Ectodermal cell (in vitro differentiated cells): Measurements from ENCODE around the gene C11orf71.

Experiments used
- H3K27ac ChIP-seq: 2 replicates; pipeline ENCODE4 v1.7.0; 2013; ENCODE audit warnings: mild to moderate bottlenecking, low read depth, low read length; ENCODE audit not compliant: insufficient read depth, poor library complexity, severe bottlenecking
- H3K27me3 ChIP-seq: 2 replicates; pipeline ENCODE4 v1.7.0; 2013; ENCODE audit warnings: mild to moderate bottlenecking, low read length; ENCODE audit not compliant: insufficient read depth, control insufficient read depth, poor library complexity, severe bottlenecking
- H3K36me3 ChIP-seq: one replicate; pipeline ENCODE4 v1.7.0; 2013; ENCODE audit warnings: low read length; ENCODE audit not compliant: control insufficient read depth, insufficient read depth
- H3K4me1 ChIP-seq: one replicate; pipeline ENCODE4 v1.7.0; 2013; ENCODE audit warnings: low read length; ENCODE audit not compliant: control insufficient read depth, insufficient read depth
- H3K4me3 ChIP-seq: 2 replicates; pipeline ENCODE4 v1.7.0; 2013; ENCODE audit warnings: low read depth, low read length, control low read depth; ENCODE audit not compliant: insufficient read depth
- H3K9me3 ChIP-seq: 2 replicates; pipeline ENCODE4 v1.7.0; 2013; ENCODE audit warnings: mild to moderate bottlenecking, low read length, moderate library complexity; ENCODE audit not compliant: control insufficient read depth
- WGBS, 2 experiments: methylation state at CpG; one replicate each; pipeline ENCODE4 v1.1.7; 2013; ENCODE audit warnings: missing lambda C conversion rate in 2 of 2; 5-methylcytosine and 5-hydroxymethylcytosine counted together

C11orf71 gene

GRCh38 chr11:114382509-114382908 lies 17.8 kb downstream of the C11orf71 start:
- Histone ChIP-seq H3K4me1 (peaks cover 6% of the 10 kb centered on the region), H3K36me3 (no peaks in the 10 kb centered on the region), H3K27ac (no peak overlapping the region), H3K4me3 (no peak overlapping the region), H3K27me3 (no peaks in the 10 kb centered on the region), H3K9me3 (no peaks in the 10 kb centered on the region)
- 82 to 98% methylated on average over 1 to 3 of the region's 3 CpGs for WGBS, 2 experiments

- Histone ChIP-seq H3K4me3 (no peak overlapping the region), H3K4me1 (peaks cover 6% of the 10 kb centered on the region), H3K9me3 (no peaks in the 10 kb centered on the region), H3K27me3 (no peaks in the 10 kb centered on the region), H3K36me3 (no peaks in the 10 kb centered on the region), H3K27ac (no peak overlapping the region)
- 92 to 95% methylated on average over 5 of the region's 5 CpGs for WGBS, 2 experiments
These were observed 20.8 kb downstream of the C11orf71 start for GRCh38 chr11:114379394-114380069.

GRCh38 chr11:114377612-114378267 lies 22.6 kb downstream of the C11orf71 start:
- no peak overlapping the region for H3K27ac ChIP-seq
- H3K4me3 ChIP-seq = no peak overlapping the region
- H3K4me1 ChIP-seq = peaks cover 6% of the 10 kb centered on the region
- 85 to 87% methylated on average over 6 to 7 of the region's 7 CpGs for WGBS, 2 experiments
- no peaks in the 10 kb centered on the region for H3K27me3 ChIP-seq
- no peaks in the 10 kb centered on the region for H3K36me3 ChIP-seq
- no peaks in the 10 kb centered on the region for H3K9me3 ChIP-seq

GRCh38 chr11:114375052-114375451 lies 25.3 kb downstream of the C11orf71 start:
- Histone ChIP-seq H3K4me3 (no peak overlapping the region), H3K27ac (no peak overlapping the region), H3K9me3 (no peaks in the 10 kb centered on the region), H3K36me3 (no peaks in the 10 kb centered on the region), H3K4me1 (peaks cover 6% of the 10 kb centered on the region), H3K27me3 (no peaks in the 10 kb centered on the region)
- WGBS, 2 experiments = 95 to 99% methylated on average over 3 of the region's 3 CpGs

- 94 to 95% methylated on average over 5 of the region's 5 CpGs for WGBS, 2 experiments
- Histone ChIP-seq H3K4me1 (no peaks in the 10 kb centered on the region), H3K36me3 (no peaks in the 10 kb centered on the region), H3K27ac (no peak overlapping the region), H3K27me3 (no peaks in the 10 kb centered on the region), H3K4me3 (no peak overlapping the region), H3K9me3 (no peaks in the 10 kb centered on the region)
These were observed 31.2 kb downstream of the C11orf71 start for GRCh38 chr11:114368918-114369680.

GRCh38 chr11:114367244-114367957 lies 32.9 kb downstream of the C11orf71 start:
- Histone ChIP-seq H3K4me3 (no peak overlapping the region), H3K9me3 (no peaks in the 10 kb centered on the region), H3K4me1 (no peaks in the 10 kb centered on the region), H3K27ac (no peak overlapping the region), H3K27me3 (no peaks in the 10 kb centered on the region), H3K36me3 (no peaks in the 10 kb centered on the region)
- 93 to 94% methylated on average over 7 to 9 of the region's 9 CpGs for WGBS, 2 experiments

GRCh38 chr11:114366331-114367243 lies 33.7 kb downstream of the C11orf71 start:
- no peak overlapping the region for H3K4me3 ChIP-seq
- H3K36me3 ChIP-seq = no peaks in the 10 kb centered on the region
- H3K27ac ChIP-seq = no peak overlapping the region
- no peaks in the 10 kb centered on the region for H3K9me3 ChIP-seq
- H3K4me1 ChIP-seq = no peaks in the 10 kb centered on the region
- no peaks in the 10 kb centered on the region for H3K27me3 ChIP-seq
- WGBS, 2 experiments = 94% methylated on average over 13 of the region's 13 CpGs

GRCh38 chr11:114362958-114363357 lies 37.4 kb downstream of the C11orf71 start:
- Histone ChIP-seq H3K27ac (no peak overlapping the region), H3K27me3 (no peaks in the 10 kb centered on the region), H3K4me1 (no peaks in the 10 kb centered on the region), H3K4me3 (no peak overlapping the region), H3K36me3 (no peaks in the 10 kb centered on the region), H3K9me3 (no peaks in the 10 kb centered on the region)
- WGBS, 2 experiments = 90 to 92% methylated on average over 2 of the region's 3 CpGs

- H3K27me3 ChIP-seq = no peaks in the 10 kb centered on the region
- H3K36me3 ChIP-seq = no peaks in the 10 kb centered on the region
- WGBS, 2 experiments = 90 to 91% methylated on average over 4 of the region's 4 CpGs
- no peaks in the 10 kb centered on the region for H3K4me1 ChIP-seq
- H3K4me3 ChIP-seq = no peak overlapping the region
- H3K27ac ChIP-seq = no peak overlapping the region
- no peaks in the 10 kb centered on the region for H3K9me3 ChIP-seq
These were observed 38.0 kb downstream of the C11orf71 start for GRCh38 chr11:114362326-114362725.
